ENCODE data around the gene SLC51B. TPM values are rescaled to one million over a fixed set of nuclear protein-coding genes. Genes with fewer than 3 reads are reported as not detected.

Gene SLC51B
- total and polyA plus RNA-seq, 9 of the 15 experiments (the other 6 are each of a cell fraction or from before 2014, with no cell fraction given), result not detected

- FAIRE-seq (no peak), ATAC-seq (peak; percentile 72)
Observed at GRCh38 chr15:65020419-65020818, 24.8 kb upstream of the SLC51B start.

More at GRCh38 chr15:65020419-65020818, 24.8 kb upstream of the SLC51B start:
- Histone ChIP-seq H3K36me3 (ENCODE audit: control insufficient read depth, insufficient read depth, low read length) (peaks cover 57% of the 10 kb centered on the region), H3K4me3 (no peak overlapping the region), H3K4me2 (ENCODE audit: insufficient read depth, low read length) (no peak overlapping the region), H2AFZ (ENCODE audit: low read depth, low read length) (no peak overlapping the region), H3K9ac (ENCODE audit: insufficient read depth in 1 of 2, low read depth in 2 of 2, low read length in 2 of 2) (no peak overlapping the region), H3K79me2 (ENCODE audit: control insufficient read depth, insufficient read depth, low read length) (no peaks in the 10 kb centered on the region), H3K27ac (ENCODE audit: extremely low read depth, low read depth, low read length) (no peak overlapping the region), H3K27me3 (ENCODE audit: control insufficient read depth in 2 of 2, insufficient read depth in 2 of 2, low read length in 2 of 2) (no peaks in the 10 kb centered on the region), H4K20me1 (replicated peaks; ENCODE audit: control insufficient read depth, insufficient read depth, low read length) (no peaks in the 10 kb centered on the region), H3K9me1 (ENCODE audit: control insufficient read depth, insufficient read depth, low read length) (no peaks in the 10 kb centered on the region), H3K4me1 (replicated peaks in 1 of 2; ENCODE audit: control insufficient read depth in 2 of 2, insufficient read depth in 2 of 2, low read length in 2 of 2) (no peaks in the 10 kb centered on the region), H3K9me3 (replicated peaks; ENCODE audit: control insufficient read depth, insufficient read depth, low read depth, low read length) (no peaks in the 10 kb centered on the region)
- intact Hi-C loops (cut with micrococcal nuclease) (no loop called here), in situ Hi-C loops (cut with MboI) (no loop called here)
- POLR2A ChIA-PET, result interaction anchor here (0.6 to 1.0 kb wide), 3 partner anchors 23 to 71 kb away, joined by 3 to 4 read pairs (median 3); no protein-coding TSS in a partner anchor
- TF ChIP-seq ZNF431 (CRISPR knock-in tag; IDR thresholded peaks at IDR 0.05) (no peak), HMG20A (CRISPR knock-in tag; conservative IDR thresholded peaks at IDR 0.05) (no peak), ESRRA (IDR thresholded peaks at IDR 0.05; ENCODE audit: borderline replicate concordance, low read depth) (no peak), PURB (CRISPR knock-in tag; IDR thresholded peaks at IDR 0.05; ENCODE audit: low read depth) (no peak), ZKSCAN3 (CRISPR knock-in tag; IDR thresholded peaks at IDR 0.05) (no peak), ZNF707 (CRISPR knock-in tag; conservative IDR thresholded peaks at IDR 0.05) (no peak), NONO (IDR thresholded peaks at IDR 0.05; ENCODE audit: low read depth in 2 of 2, low read length in 1 of 2) (no peak), NBN (IDR thresholded peaks at IDR 0.05; ENCODE audit: low read depth) (no peak), MCM7 (IDR thresholded peaks at IDR 0.05) (no peak), ZZZ3 (IDR thresholded peaks at IDR 0.05) (no peak), ZNF311 (CRISPR knock-in tag; IDR thresholded peaks at IDR 0.05) (no peak), RBFOX2 (IDR thresholded peaks at IDR 0.05; ENCODE audit: low read depth, low read length) (no peak)
- TF ChIP-seq, protein P1, sequence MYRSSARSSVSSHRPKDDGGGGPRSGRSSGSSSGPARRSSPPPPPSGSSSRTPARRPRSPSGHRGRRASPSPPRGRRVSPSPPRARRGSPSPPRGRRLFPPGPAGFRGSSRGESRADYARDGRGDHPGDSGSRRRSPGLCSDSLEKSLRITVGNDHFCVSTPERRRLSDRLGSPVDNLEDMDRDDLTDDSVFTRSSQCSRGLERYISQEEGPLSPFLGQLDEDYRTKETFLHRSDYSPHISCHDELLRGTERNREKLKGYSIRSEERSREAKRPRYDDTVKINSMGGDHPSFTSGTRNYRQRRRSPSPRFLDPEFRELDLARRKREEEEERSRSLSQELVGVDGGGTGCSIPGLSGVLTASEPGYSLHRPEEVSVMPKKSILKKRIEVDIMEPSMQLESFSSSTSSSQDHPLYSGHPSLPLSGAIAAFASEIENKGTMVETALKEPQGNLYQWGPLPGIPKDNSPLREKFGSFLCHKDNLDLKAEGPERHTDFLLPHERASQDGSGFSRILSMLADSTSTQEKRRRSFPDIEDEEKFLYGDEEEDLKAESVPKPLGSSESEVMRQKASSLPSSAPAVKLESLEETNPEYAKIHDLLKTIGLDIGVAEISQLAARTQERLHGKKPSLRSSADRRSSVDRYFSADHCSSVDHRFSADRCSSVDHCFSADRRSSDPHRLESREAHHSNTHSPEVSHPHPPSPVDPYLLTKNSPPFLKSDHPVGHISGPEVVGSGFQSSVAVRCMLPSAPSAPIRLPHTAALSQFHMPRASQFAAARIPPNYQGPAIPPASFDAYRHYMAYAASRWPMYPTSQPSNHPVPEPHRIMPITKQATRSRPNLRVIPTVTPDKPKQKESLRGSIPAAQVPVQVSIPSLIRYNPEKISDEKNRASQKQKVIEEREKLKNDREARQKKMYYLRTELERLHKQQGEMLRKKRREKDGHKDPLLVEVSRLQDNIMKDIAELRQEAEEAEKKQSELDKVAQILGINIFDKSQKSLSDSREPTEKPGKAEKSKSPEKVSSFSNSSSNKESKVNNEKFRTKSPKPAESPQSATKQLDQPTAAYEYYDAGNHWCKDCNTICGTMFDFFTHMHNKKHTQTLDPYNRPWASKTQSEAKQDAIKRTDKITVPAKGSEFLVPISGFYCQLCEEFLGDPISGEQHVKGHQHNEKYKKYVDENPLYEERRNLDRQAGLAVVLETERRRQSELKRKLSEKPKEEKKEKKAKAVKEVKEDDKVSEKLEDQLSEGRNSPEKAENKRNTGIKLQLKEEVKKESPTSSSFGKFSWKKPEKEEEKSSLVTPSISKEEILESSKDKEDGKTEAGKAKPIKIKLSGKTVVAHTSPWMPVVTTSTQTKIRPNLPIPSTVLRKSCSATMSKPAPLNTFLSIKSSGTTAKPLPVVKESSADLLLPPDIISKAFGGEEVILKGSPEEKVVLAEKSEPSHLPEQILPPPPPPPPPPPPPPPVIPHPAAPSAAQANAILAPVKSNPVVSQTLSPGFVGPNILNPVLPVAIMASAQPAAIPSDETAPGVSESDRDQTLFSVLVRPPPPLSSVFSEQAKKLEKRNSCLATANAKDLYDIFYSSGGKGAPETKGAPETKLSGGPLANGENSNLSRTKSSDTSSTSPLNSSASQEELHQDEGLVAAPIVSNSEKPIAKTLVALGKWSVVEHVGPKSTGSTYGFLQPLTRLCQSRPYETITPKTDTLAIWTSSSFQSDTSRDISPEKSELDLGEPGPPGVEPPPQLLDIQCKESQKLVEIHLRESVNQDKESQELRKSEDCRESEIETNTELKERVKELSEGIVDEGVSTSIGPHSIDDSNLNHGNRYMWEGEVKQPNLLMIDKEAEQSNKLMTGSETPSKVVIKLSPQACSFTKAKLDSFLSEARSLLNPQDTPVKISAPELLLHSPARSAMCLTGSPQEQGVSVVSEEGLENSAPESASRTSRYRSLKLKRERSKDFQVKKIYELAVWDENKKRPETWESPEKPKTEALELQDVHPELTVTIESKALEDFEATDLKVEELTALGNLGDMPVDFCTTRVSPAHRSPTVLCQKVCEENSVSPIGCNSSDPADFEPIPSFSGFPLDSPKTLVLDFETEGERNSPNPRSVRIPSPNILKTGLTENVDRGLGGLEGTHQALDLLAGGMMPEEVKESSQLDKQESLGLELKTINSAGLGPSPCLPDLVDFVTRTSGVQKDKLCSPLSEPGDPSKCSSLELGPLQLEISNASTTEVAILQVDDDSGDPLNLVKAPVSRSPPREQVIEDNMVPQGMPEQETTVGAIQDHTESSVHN (IDR thresholded peaks at IDR 0.05; ENCODE audit: borderline replicate concordance in 1 of 2, low read depth in 1 of 2), result no peak
- peak in 2 of 4 experiments; percentile 15 to 17 for DNase-seq (ENCODE audit: extremely low read depth in 1 of 4, low spot score in 3 of 4)
- CTCF ChIA-PET (ENCODE audit: low intra/inter-chr PET ratio), result no interaction called here
- 67% methylated on average over 1 of the region's 1 CpG for WGBS (ENCODE audit: insufficient coverage, low coverage, missing lambda C conversion rate)
- BruUV-seq (replicated peaks), result no TSS peak
